Measurements from ENCODE around the gene TMED7. TPM values are rescaled to one million over a fixed set of nuclear protein-coding genes. Genes with fewer than 3 reads are reported as not detected.

Gene TMED7
- total and polyA plus RNA-seq, 2 of the 13 experiments (the other 11 are each of a cell fraction or from before 2014, with no cell fraction given), result 58.0 to 113 TPM

DNA sequence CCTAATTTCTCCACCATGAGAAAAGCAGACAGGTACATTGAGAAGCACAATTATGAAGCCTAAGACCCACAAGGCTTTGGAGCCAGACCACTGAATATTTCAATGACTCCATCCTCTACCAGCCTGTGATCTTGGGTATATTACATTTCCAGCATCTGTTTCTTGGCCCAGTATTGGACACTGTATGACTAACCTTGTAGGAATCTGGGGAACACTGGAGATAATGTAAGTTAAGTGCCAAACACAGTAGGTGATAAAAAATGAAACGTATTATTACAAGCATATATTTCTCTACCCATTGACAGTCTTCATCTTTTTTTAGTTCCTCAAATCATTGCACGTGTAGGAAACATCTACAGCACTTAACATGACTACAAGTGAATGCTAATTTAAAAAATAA is 52.7 kb downstream of the TMED7 start:
- H3K27me3 ChIP-seq (ENCODE audit: control insufficient read depth in 1 of 2, insufficient read depth in 2 of 2, low read length in 2 of 2), result peaks cover 0 to 3% of the 10 kb centered on the region in 2 experiments; a peak in 2 of 5 replicates
- CTCF ChIA-PET (ENCODE audit: low intra/inter-chr PET ratio, low total read pairs), result interaction anchor here (2.7 kb wide), 1 partner anchor 263 kb away, joined by 24 read pairs; no protein-coding TSS in a partner anchor
- POLR2A ChIA-PET, result no interaction called here
- no peaks in the 10 kb centered on the region for H3K4me1 ChIP-seq (ENCODE audit: insufficient read depth, low read length)
- DNase-seq (ENCODE audit: low spot score) (no peak), FAIRE-seq (no peak), ATAC-seq (no peak)
- TF ChIP-seq PLRG1 (conservative IDR thresholded peaks at IDR 0.05), result no peak
- TF ChIP-seq, protein P1, sequence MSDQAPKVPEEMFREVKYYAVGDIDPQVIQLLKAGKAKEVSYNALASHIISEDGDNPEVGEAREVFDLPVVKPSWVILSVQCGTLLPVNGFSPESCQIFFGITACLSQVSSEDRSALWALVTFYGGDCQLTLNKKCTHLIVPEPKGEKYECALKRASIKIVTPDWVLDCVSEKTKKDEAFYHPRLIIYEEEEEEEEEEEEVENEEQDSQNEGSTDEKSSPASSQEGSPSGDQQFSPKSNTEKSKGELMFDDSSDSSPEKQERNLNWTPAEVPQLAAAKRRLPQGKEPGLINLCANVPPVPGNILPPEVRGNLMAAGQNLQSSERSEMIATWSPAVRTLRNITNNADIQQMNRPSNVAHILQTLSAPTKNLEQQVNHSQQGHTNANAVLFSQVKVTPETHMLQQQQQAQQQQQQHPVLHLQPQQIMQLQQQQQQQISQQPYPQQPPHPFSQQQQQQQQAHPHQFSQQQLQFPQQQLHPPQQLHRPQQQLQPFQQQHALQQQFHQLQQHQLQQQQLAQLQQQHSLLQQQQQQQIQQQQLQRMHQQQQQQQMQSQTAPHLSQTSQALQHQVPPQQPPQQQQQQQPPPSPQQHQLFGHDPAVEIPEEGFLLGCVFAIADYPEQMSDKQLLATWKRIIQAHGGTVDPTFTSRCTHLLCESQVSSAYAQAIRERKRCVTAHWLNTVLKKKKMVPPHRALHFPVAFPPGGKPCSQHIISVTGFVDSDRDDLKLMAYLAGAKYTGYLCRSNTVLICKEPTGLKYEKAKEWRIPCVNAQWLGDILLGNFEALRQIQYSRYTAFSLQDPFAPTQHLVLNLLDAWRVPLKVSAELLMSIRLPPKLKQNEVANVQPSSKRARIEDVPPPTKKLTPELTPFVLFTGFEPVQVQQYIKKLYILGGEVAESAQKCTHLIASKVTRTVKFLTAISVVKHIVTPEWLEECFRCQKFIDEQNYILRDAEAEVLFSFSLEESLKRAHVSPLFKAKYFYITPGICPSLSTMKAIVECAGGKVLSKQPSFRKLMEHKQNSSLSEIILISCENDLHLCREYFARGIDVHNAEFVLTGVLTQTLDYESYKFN (CRISPR knock-in tag; conservative IDR thresholded peaks at IDR 0.05), result no peak
- TF ChIP-seq ZNF44 (CRISPR knock-in tag; IDR thresholded peaks at IDR 0.05), result no peak
- TF ChIP-seq MTF1 (CRISPR knock-in tag; IDR thresholded peaks at IDR 0.05), result no peak
- no peak for TF ChIP-seq MLX (CRISPR knock-in tag; IDR thresholded peaks at IDR 0.05)
- TF ChIP-seq BHLHE40 (IDR thresholded peaks at IDR 0.05; ENCODE audit: low read length), result no peak
- TF ChIP-seq ZNF34 (CRISPR knock-in tag; IDR thresholded peaks at IDR 0.05; ENCODE audit: borderline replicate concordance), result no peak
- no peak overlapping the region for H3K4me3 ChIP-seq (replicated peaks in 1 of 3; ENCODE audit: insufficient read depth in 1 of 3, low read depth in 2 of 3, low read length in 3 of 3)
- in situ Hi-C loops (cut with HindIII; ENCODE audit: extremely low pct_ligation_motif_present, low pct_unique_long_range_greater_than_20kb) (no loop called here), intact Hi-C loops (cut with micrococcal nuclease; ENCODE audit: unreplicated experiment) (no loop called here)
- H4K20me1 ChIP-seq (ENCODE audit: insufficient read depth, low read length), result no peaks in the 10 kb centered on the region
- BruUV-seq (replicated peaks), result no TSS peak
- no peaks in the 10 kb centered on the region for H3K9me3 ChIP-seq (ENCODE audit: low read length)
- H2AFZ ChIP-seq (ENCODE audit: low read length), result no peak overlapping the region
- WGBS (ENCODE audit: low lambda C conversion rate), result 5% methylated on average over 2 of the region's 2 CpGs
- H3K4me2 ChIP-seq (ENCODE audit: low read depth, low read length), result no peak overlapping the region
- no peaks in the 10 kb centered on the region for H3K79me2 ChIP-seq (ENCODE audit: insufficient read depth, low read length)
- H3K36me3 ChIP-seq (replicated peaks in 1 of 2; ENCODE audit: control insufficient read depth in 1 of 2, insufficient read depth in 2 of 2, low read length in 2 of 2), result no peaks in the 10 kb centered on the region
- no peak overlapping the region for H3K9ac ChIP-seq (ENCODE audit: insufficient read depth, low read depth, low read length)
- H3K27ac ChIP-seq (ENCODE audit: extremely low read length, insufficient read depth, low read length), result no peak overlapping the region

All from HepG2 (cell line).